GM21619 (cell line): ENCODE data around the gene CHRNA3.

ENCODE experiments used
- ATAC-seq: cut with Tn5 transposase; IDR thresholded peaks from one replicate; pipeline ENCODE4 v1.9.1; 2021; ENCODE audit not compliant: unreplicated experiment

Gene CHRNA3

DNA sequence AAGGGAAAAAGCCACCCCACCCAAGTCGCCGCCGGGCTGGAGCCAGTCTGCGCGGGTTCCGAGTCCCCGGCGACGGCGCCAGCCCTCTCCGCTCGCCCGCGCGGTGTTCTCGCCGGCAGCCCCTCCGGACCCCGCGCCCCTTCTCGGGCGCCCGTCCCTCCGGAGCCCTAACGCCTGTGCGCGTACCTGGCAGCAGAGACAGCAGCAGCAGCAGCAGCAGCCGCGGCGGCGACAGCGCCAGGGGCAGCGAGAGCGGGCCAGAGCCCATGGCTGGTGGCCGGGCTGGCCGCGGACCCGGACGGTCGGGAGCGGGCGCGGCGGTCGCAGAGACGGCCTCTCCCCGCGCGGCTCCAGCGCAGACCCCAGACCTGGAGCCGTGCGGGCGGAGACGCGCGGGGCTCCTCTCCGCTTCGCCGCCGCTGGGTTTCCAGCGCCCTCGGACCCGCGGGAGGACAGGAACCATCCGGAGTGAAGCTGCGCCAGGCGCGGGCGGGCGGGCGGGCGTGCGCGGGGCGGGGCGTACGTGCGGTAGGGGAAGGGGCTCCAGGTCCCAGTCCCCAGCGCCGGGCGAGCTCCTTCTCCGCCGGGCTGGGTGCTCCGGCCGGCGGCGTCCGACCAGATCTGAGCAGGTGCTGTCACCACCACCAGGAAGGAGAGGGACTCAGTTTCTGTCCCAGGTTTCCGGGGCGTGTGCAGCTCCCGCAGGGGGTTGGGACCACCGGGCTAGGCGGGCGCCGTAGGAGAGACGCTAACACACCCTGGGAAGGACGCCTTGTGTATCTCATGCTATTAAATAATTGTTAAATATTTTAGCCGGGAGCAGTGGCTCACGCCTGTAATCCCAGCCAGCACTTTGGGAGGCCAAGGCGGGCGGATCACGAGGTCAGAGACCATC lies at the start of gene CHRNA3:
TSS of gene CHRNA3 (minus strand) at position 470 of the 895 bp plus-strand sequence. CDS start at position 268, 202 bp downstream.
- ATAC-seq = no peak

GRCh38 chr15:78668987-78669386 lies 48.2 kb upstream of the CHRNA3 start:
- no peak for ATAC-seq

DNA sequence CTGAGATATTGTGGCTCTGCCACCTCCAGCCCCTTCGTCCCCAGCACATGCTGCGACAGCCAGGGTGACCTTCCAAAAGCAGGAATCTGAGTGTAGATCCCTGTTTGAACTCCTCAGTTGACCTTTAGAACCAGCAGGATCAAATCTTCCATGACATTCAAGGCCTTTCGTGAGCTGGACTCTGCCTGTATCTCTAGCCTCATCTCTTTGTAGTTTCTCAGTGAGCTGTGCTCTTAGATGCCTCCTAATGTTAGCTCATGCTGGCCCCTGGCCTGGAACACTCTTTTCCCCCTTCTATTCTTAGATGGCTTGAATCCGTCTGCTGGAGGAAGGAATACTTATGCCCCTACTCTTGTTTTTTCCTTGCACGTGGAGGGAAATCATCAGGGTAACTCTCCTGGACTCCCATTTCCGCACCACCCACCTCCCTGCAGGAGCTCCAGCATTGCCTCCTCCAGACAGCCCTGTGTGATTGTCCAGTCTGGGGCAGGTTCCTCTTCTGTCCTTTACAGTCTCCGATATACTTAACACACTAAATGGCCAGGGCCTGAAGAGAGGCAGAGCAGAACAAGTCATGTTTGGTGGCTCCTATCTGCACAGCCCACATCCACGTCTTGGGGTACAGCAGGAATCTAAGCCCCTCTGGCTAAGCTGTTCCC lies 46.9 kb upstream of the CHRNA3 start:
- no peak for ATAC-seq

GRCh38 chr15:78666010-78666409 lies 45.2 kb upstream of the CHRNA3 start:
- ATAC-seq = no peak

- no peak for ATAC-seq
These were observed 42.9 kb upstream of the CHRNA3 start for GRCh38 chr15:78663703-78664102.

DNA sequence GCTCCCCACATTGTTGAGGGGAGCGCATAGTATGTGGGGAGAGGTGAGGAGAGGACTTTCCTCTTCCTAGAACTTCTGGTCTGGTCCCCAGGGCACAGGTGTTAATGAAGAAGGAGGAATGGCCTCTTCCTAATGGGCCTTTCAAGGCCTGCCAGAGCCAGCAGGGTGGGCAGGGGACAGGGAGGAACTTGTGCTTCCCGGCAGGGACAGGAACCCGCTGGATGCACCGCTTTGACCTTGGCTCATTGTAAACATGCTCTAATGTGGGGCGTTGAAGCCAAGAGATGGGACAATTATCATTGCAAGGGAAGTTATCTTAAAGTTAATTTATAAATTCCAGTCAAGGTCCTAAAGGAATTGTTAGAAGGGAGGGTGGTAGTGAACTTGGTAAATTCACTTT lies 41.2 kb upstream of the CHRNA3 start:
- no peak for ATAC-seq

GRCh38 chr15:78661001-78661400 lies 40.2 kb upstream of the CHRNA3 start:
- ATAC-seq = no peak

- ATAC-seq = no peak
These were observed 39.8 kb upstream of the CHRNA3 start for GRCh38 chr15:78660584-78660983.

GRCh38 chr15:78658823-78659222 lies 38.0 kb upstream of the CHRNA3 start:
- ATAC-seq = no peak

DNA sequence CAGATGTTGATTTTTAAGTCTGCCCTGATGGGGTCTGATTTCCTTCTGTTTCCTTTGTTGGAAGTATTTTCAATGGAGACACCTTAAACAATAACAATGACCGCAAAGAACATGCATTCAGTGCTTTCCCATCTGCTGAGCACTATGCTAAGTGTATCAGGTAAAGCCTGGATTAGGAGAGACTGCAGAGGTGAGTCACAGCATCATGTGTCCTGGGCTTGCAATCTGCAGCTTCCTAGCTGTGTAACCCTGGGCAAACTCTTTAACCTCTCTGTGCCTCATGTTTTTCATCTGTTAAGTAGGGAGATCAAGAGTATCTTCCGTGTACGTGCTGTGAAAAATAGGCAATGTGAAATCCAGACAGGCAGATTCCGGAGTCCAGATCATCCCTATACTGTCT lies 33.5 kb upstream of the CHRNA3 start:
- no peak for ATAC-seq

GRCh38 chr15:78651930-78652615 lies 31.3 kb upstream of the CHRNA3 start:
- no peak for ATAC-seq

GRCh38 chr15:78651007-78651406 lies 30.2 kb upstream of the CHRNA3 start:
- ATAC-seq = no peak

- ATAC-seq = no peak
These were observed 29.2 kb upstream of the CHRNA3 start for GRCh38 chr15:78650022-78650421.

GRCh38 chr15:78645009-78645408 lies 24.2 kb upstream of the CHRNA3 start:
- no peak for ATAC-seq

DNA sequence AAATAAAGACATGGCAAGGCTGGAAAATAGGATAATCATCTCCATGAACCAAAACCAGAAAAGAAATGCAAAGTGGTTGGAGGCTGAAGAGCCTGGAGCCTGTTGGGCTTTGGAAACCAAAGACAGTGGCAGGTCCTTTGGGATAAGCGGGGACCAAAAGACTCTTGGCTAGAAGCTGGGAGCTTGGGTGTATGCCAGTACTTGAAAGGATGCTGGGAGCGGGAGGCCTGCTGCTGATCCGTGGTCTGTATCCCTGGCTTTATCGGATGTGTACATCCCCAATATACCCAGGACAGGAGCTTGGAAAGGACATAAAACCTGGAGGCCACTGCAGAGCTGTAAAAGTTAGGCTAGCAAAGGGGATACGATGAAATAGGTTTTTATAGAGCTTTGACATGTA lies 21.5 kb upstream of the CHRNA3 start:
- ATAC-seq = no peak

- ATAC-seq = no peak
These were observed 21.0 kb upstream of the CHRNA3 start for GRCh38 chr15:78641749-78642275.

DNA sequence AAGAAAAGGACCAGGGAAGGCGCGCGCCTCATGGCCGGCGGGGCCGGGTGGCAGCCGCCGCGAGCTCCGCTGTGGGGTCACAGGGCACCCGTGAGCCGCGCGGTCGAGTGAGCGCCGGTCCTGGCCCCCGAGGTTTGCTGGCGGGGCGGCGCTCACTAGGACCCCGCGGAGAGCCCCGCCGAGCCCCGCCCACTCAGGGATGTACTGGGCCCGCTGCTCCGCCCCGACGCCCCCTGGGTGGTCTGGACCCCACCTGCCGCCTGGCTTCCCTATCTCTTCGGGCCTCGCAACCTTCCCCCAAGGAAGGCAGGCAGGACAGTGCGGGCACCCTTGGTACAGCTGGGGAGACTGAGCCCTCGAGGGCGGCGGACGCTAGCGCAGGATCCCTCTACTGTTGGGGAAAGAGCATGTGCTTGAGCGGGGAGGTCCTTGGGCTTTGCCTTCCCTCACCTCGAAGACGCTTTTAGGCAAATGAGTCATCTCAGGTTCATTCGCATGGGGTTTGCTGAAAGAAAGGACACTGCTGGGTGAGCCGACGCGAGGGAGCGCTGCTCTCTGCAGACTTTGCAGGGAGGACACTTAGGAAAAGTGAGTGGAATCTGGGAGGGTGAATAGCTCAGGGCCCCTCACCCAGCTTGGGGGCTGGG lies 20.4 kb upstream of the CHRNA3 start, which contains the start of gene CHRNB4:
TSS of gene CHRNB4 (minus strand) at position 109 of the 647 bp plus-strand sequence. CDS start at position 32, 77 bp downstream.
- ATAC-seq = no peak

- ATAC-seq = no peak
These were observed 19.8 kb upstream of the CHRNA3 start for GRCh38 chr15:78640527-78641101.

DNA sequence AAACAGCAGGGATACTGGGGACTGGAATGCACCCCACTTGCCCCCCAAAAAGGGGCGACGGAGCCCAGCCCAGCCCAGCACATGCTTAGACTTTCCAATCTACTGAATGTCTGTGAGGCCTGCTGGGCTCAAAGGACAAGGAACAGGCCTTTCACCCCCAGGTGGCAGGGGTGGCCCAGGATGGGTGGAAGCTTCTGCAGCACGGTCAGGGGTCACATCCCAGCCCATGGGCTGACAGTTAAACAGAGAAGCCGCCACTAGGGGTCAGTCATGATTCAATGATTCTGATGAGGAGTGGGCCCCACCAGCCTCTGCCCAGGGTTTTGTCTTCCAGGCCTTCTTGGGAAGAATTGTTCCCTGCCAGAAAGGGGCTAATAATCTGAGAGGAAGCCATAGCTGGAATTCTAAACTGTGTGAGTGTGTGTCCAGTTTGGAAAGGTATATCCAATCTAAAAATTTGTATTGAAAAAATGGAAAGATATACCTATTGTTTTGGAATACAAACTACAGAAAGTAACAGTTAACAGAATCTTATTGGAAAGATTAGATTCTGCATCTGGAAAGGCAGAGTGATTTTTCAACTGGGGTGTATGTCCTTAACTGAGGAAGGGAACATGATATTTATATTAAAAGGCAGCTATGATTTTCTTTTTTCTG lies 18.0 kb upstream of the CHRNA3 start:
- no peak for ATAC-seq
